Measurements from ENCODE around the gene PLTP.

GRCh38 chr20:45857114-45857881 lies 54.7 kb downstream of the PLTP start, which contains the start of the genes ACOT8 and ZSWIM3:
- TF ChIP-seq POLR2A (IDR thresholded peaks at IDR 0.05; ENCODE audit: low read depth) (no peak), CTCF (IDR thresholded peaks at IDR 0.05) (peak in 1 of 3 experiments; percentile 31)
